Naive B cell (primary cell): ENCODE results near the gene ZNF518A. TPM values are rescaled to one million over a fixed set of nuclear protein-coding genes. Genes with fewer than 3 reads are reported as not detected.

Source experiments
- polyA plus RNA-seq, 6 donors: library from polyadenylated mRNA; unstranded; fragments of 300-500 nt; fragmentation: Illumina TruSeq; gene quantifications; one replicate each; pipeline ENCODE4 v1.2.3, GENCODE V29; 2021; ENCODE audit warnings: low read depth in 6 of 6

ZNF518A gene
- polyA plus RNA-seq, 6 donors from 2014 or later = 8.2 to 21.4 (median 14.4) TPM

Other genes with a start within 250 kb of the ZNF518A start
- gene CC2D2B, start 222.3 kb upstream of the ZNF518A start, polyA plus RNA-seq = under 1 TPM in 3 of 6 donors, not detected in 3; 0.20 to 0.37 (median 0.22) TPM
- gene CCNJ, start 86.7 kb upstream of the ZNF518A start, polyA plus RNA-seq = 1 to 10 TPM in 3 of 6 donors, under 1 TPM in 2, not detected in 1; 0.88 to 1.5 (median 1.2) TPM
- 100 to 1,000 TPM; 152 to 280 (median 196) TPM for gene BLNK, start 141.3 kb downstream of the ZNF518A start, polyA plus RNA-seq
- under 1 TPM in 1 of 6 donors, not detected in 5; 0.21 TPM for gene DNTT, start 174.1 kb downstream of the ZNF518A start, polyA plus RNA-seq
- not detected for gene OPALIN, start 228.7 kb downstream of the ZNF518A start, polyA plus RNA-seq